Measurements from ENCODE around the gene PHACTR3. TPM values are rescaled to one million over a fixed set of nuclear protein-coding genes. Genes with fewer than 3 reads are reported as not detected.

The PHACTR3 gene
- total RNA-seq, 4 donors from 2014 or later, result 0.66 to 7.8 TPM; not detected in 2

DNA sequence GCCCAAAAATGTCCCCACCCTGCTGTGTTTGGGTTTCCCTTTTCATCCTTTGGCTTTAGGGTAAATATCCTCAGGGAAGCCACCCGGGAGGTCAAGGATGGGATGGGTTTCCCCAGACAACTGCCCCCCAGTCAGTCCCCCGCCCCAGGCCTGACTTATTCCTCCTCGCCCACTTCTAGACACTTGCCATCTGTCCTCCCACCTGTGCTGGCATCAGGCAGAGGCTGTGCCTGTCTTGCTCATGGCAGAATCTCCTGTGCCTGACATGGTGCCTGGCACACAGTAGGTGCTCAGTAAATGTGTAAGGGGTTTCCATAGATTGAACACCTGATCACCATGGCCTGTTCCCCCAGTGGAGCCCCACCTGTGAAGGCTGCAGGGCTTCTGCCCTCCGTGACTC, 141.8 kb downstream of the PHACTR3 start:
- TF ChIP-seq, protein P1, sequence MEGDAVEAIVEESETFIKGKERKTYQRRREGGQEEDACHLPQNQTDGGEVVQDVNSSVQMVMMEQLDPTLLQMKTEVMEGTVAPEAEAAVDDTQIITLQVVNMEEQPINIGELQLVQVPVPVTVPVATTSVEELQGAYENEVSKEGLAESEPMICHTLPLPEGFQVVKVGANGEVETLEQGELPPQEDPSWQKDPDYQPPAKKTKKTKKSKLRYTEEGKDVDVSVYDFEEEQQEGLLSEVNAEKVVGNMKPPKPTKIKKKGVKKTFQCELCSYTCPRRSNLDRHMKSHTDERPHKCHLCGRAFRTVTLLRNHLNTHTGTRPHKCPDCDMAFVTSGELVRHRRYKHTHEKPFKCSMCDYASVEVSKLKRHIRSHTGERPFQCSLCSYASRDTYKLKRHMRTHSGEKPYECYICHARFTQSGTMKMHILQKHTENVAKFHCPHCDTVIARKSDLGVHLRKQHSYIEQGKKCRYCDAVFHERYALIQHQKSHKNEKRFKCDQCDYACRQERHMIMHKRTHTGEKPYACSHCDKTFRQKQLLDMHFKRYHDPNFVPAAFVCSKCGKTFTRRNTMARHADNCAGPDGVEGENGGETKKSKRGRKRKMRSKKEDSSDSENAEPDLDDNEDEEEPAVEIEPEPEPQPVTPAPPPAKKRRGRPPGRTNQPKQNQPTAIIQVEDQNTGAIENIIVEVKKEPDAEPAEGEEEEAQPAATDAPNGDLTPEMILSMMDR (IDR thresholded peaks at IDR 0.05; ENCODE audit: low read depth), result no peak

DNA sequence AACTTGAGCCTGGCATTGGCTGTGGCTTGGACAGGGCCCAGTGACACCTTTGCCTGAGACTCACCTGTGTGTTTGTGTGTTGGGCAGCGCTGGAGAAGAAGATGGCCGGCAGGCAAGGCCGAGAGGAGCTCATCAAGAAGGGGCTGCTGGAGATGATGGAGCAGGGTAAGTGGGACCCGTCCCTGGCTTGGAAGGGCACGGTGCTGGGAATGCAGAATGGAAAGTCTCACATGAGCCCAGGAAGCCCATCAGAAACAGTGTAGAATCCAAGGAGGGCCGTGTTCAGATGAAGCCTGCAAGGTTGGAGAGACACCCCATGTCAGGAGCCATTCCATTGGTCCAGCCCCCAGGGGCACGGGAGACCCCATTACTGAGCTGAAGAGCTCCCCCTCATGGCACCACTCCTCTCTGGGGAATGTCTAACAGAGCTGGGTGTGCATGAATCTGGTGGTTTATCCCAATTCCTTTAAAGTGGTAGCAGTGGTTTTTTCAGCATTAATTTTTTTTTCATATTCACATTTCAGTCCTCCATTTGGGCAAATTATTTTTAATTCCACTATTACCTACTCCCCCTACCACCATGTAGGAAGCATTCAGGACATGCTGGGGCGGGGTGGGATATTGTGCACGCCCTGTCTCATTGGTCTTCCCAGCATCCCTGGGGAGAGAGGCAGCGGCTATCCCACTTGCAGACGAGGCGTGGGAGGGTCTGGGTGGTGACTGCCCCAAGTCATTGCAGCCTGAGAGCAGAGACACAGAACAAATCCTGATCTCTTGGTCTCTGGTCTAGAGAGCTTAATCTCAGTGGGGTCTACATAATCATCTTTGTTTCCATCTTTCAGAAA, 143.6 kb downstream of the PHACTR3 start:
- TF ChIP-seq, protein P1 (IDR thresholded peaks at IDR 0.05; ENCODE audit: low read depth), result no peak

DNA sequence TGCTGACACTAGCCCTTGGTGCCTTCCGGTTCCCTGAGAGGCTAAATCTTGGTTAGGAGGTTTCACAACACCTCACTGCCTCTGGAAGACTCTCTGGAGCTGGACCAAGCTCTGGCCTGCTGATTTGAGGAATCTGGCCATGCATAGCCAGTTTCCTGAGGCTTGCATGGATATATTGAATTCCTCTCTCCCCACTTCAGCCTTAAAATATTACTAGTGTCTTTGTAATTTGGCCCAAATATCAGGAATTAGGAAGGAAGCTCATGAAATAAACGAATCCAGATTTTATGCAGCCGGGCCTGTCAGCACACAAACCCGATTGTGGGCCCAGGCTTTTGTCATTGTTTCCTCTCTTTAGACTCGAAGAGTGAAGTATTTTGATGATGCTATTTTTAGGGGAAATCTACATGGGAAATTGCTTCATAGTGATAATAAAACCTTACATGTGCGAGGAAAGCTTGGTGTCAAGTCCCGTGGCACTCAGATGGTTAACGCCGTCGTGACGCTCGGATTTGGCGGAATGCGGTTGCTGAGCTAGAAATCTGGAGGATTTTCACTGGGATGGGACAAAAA, 144.4 kb downstream of the PHACTR3 start:
- TF ChIP-seq, protein P1 (IDR thresholded peaks at IDR 0.05; ENCODE audit: low read depth), result no peak

- TF ChIP-seq, protein P1 (IDR thresholded peaks at IDR 0.05; ENCODE audit: low read depth), result no peak
Measured at GRCh38 chr20:59749301-59749700, 145.0 kb downstream of the PHACTR3 start.

DNA sequence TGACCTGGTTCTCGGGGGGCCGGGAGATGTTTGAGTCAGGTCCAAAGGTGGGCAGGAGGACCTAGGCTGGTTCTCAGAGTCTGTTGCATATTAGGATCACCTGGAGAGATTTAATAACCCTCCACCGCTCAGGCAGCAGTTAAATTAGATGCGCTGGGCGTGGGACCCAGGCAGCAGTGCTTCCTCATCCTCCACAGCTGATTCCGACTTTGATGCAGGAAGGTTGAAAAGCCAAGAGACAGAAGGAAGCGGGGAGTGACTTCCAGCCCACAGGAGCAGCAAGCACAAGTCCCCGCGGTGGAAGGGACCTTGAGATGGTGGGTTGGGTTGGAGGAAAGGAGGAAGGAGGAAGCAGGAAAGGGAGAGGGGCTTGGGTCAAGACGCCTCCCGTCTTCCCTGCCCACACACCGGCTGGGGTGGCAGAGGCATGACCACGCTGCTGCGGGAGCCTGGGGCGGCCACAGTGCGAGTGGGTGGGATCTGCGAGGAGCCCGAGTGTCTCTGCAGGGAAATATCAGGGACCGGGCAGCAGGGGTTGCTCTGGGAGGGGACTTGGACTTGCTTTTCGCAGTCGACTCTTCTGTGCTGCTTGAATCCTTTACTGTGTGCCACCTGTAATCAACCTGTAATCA, 146.0 kb downstream of the PHACTR3 start:
- TF ChIP-seq, protein P1 (IDR thresholded peaks at IDR 0.05; ENCODE audit: low read depth), result no peak

DNA sequence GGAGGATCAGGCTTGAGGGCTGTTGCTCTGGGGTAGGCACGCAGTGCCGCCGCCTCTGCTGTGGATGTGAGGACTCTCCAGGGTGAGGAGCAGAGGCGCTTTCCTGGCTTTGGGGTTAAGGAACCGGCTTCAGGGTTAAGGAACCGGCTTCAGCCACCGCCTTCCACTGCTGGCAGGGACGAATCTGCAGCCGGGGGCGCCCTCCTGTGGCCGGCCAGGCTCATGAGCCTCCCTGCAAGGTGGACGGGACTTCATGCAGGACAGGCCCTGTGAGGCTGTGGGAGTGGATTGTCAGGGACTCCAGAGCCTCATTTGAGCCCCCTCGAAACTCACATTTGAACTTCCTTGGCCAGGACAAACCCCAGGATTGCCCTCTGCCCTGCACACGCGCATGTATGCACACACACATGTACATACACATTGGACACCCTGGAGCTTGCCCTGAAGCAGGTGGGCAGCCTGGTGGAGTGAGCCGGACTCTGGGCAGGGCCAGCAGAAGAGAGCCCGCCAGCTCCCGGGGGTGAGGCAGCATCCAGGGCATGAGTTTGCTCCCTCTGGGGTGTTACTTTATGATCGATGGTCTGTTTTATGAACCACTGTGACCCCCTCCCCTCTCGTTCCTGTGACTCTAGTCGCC, 146.9 kb downstream of the PHACTR3 start:
- TF ChIP-seq, protein P1 (IDR thresholded peaks at IDR 0.05; ENCODE audit: low read depth), result no peak

All from subcutaneous adipose tissue (tissue), 4 donors.